Renal cortex interstitium (tissue), 3 donors: ENCODE data around the gene FILIP1L. TPM values are rescaled to one million over a fixed set of nuclear protein-coding genes. Genes with fewer than 3 reads are reported as not detected.

Source experiments
- polyA plus RNA-seq, 3 donors: library from polyadenylated mRNA; unstranded; fragments of 120-200 nt; gene quantifications; one replicate each; pipeline ENCODE4 v1.2.1, GENCODE V29; 2013; ENCODE audit not compliant: insufficient read length in 3 of 3

Gene FILIP1L
- polyA plus RNA-seq, 3 donors, result 19.5 to 22.1 (median 21.7) TPM

Other genes with a start within 250 kb of the FILIP1L start
- 10 to 100 TPM; 31.3 to 40.1 (median 37.1) TPM for gene TBC1D23, start 146.5 kb upstream of the FILIP1L start, polyA plus RNA-seq
- 100 to 1,000 TPM; 109 to 134 (median 129) TPM for gene NIT2, start 220.3 kb upstream of the FILIP1L start, polyA plus RNA-seq